Measurements from ENCODE around the gene TMEM192. TPM values are rescaled to one million over a fixed set of nuclear protein-coding genes. Genes with fewer than 3 reads are reported as not detected.

TMEM192 gene
- 1.1 and 2.7 TPM in 2 replicates for total RNA-seq

DNA sequence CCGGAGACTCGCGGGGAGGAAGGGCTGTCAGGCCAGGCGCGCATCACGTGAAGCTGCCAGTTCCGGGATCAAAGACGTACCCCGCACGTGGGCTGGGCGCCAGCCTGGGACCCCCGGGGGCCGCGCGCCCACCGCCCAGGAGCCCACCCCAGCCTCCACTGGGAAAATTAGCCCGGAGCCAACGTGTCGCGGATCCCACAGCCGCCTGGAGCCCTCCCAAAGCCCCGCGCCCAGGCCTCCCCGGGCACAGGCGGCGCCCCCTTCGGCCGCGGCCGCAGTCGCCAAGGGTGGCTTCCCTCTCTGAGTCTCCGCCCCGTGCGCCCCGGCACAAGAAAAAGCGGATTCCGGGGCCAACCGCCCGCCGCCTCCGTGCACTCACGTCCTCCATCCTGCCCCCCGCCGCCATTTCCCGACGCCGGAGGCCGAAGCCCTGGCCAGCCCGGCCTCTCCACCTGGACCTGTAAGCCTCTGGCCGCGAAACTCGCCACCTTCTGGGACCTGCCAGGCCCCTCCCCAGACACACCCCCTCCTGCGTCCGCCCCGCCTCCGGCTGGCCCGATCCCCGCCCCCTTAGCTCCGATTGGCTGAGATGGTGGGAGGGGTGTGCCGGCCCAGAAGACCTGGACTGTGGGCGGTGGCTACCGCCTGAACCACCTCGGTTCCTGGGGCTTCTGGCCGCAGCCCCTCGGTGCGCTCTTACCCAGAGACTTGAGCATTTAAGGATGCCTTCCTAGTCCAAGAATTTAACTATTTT is at the start of gene TMEM192:
TMEM192 (minus strand) TSS at position 493 of the 754 bp plus-strand sequence; CDS start at position 406, 87 bp downstream.

DNA sequence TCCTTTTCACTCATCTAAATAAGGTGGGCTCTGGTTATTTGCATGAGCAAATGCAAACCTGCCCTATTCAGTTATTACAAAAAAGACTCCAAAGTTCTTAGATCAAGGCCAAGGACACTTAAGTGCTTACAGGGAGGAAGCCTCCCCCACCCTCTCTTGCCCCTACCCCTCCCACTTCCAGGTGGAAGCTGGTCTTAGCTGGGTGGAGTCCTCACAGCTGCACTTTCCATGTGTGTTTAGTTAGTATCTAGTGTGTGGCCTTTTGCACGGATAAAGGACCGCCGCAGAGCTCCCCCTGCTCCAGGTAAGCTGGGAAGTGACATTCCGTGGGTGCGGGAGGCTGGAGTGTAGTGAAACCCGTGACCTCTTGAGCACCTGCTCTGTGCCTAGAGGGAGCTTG is 59.0 kb downstream of the TMEM192 start, which contains the start of gene TRIM75:
TRIM75 (plus strand) TSS at position 222 of the 400 bp plus-strand sequence. CDS start 5,282 bp downstream, outside the sequence.

DNA sequence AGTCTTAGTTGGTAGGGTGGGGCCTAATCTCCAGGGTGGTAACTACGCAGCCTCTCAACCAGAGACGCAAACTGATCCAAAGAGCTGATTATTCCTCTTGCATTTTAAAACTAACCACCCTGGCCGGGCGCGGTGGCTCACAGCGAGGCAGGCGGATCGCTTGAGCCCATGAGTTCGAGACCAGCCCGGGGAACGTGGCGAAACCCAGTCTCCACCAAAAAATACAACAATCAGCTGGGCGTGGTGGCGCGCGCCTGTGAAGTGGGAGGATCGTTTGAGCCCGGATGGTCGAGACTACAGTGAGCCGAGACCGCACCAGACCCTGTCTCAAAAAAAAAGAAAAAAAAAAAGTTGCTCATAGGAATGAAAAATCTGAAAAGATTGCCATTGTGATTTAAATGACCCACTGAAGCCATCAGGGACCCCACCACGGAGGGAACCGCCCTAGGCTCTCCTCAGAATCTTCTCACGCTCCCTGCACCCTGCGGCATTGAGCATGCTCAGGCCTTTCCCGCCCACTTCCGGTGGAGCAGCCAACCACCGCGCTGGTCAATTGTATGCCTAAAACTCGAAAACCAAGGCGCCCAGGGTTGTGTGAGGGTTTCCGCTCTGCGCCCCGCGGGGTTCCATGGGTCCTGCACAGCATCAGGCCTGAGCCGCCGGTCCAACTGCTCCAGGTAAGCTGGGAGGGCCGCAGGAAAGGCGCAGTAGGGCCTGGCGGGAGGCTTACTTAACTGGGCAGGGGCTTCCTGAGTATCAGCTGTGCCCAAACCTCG is 81.0 kb downstream of the TMEM192 start, which contains the start of gene TRIM60:
TRIM60 (plus strand) TSS at position 564 of the 776 bp plus-strand sequence. CDS start 8,074 bp downstream, outside the sequence.

Other genes with a start within 250 kb of the TMEM192 start
- gene APELA, start 235.7 kb downstream of the TMEM192 start, total RNA-seq: not detected in 2 replicates
- gene TRIM61, start 135.2 kb downstream of the TMEM192 start, total RNA-seq: 1.1 and 1.6 TPM in 2 replicates
- gene TRIM60, start 80.9 kb downstream of the TMEM192 start, total RNA-seq: not detected in 2 replicates
- gene TRIM75, start 59.0 kb downstream of the TMEM192 start, total RNA-seq: not detected in 2 replicates
- gene KLHL2, start 94.7 kb upstream of the TMEM192 start, total RNA-seq: 12.6 and 15.3 TPM in 2 replicates
- 40.8 and 86.8 TPM in 2 replicates for gene MSMO1, start 214.8 kb upstream of the TMEM192 start, total RNA-seq

Data from bronchial smooth muscle cell (primary cell).